GM18867 (cell line): ENCODE measurements around the gene PPP2R5B.

Experiments used
- ATAC-seq: cut with Tn5 transposase; IDR thresholded peaks from one replicate; pipeline ENCODE4 v1.9.1; 2021; ENCODE audit warnings: mild to moderate bottlenecking, moderate library complexity; ENCODE audit not compliant: unreplicated experiment

The PPP2R5B gene

GRCh38 chr11:64906314-64906635 is 18.2 kb upstream of the PPP2R5B start:
- no peak for ATAC-seq

GRCh38 chr11:64908766-64909165 is 15.7 kb upstream of the PPP2R5B start:
- ATAC-seq: no peak

GRCh38 chr11:64909653-64910343 is 14.7 kb upstream of the PPP2R5B start:
- no peak for ATAC-seq

- no peak for ATAC-seq
Observed at GRCh38 chr11:64910451-64911093, 13.9 kb upstream of the PPP2R5B start.

- ATAC-seq: no peak
Observed at GRCh38 chr11:64911142-64911541, 13.3 kb upstream of the PPP2R5B start.

GRCh38 chr11:64911689-64912088 is 12.8 kb upstream of the PPP2R5B start:
- ATAC-seq: no peak

GRCh38 chr11:64913171-64913727 is 11.2 kb upstream of the PPP2R5B start:
- ATAC-seq: no peak

- no peak for ATAC-seq
Observed at GRCh38 chr11:64914123-64914522, 10.4 kb upstream of the PPP2R5B start.

GRCh38 chr11:64915376-64915887 is 9.1 kb upstream of the PPP2R5B start:
- ATAC-seq: no peak

GRCh38 chr11:64916040-64916774 is 8.3 kb upstream of the PPP2R5B start:
- peak; percentile 29 for ATAC-seq

GRCh38 chr11:64916775-64917662 is 7.5 kb upstream of the PPP2R5B start, which contains the start of gene ATG2A:
ATG2A (minus strand) TSS chr11:64917209; CDS start chr11:64917135, 74 bp downstream.
- ATAC-seq: peak; percentile 90

- ATAC-seq: no peak
Observed at GRCh38 chr11:64917663-64917995, 6.9 kb upstream of the PPP2R5B start.

GRCh38 chr11:64918017-64918416 is 6.5 kb upstream of the PPP2R5B start:
- no peak for ATAC-seq

GRCh38 chr11:64919627-64920026 is 4.9 kb upstream of the PPP2R5B start:
- no peak for ATAC-seq

GRCh38 chr11:64920124-64920523 is 4.4 kb upstream of the PPP2R5B start:
- no peak for ATAC-seq

GRCh38 chr11:64921384-64921783 is 3.1 kb upstream of the PPP2R5B start:
- ATAC-seq: no peak

- no peak for ATAC-seq
Observed at GRCh38 chr11:64923151-64923661, 1.3 kb upstream of the PPP2R5B start.

GRCh38 chr11:64924910-64925284 is 408 bp downstream of the PPP2R5B start:
- no peak for ATAC-seq

GRCh38 chr11:64925536-64926436 is 1.3 kb downstream of the PPP2R5B start:
- no peak for ATAC-seq
